Measurements from ENCODE around the gene C6orf136. TPM values are rescaled to one million over a fixed set of nuclear protein-coding genes. Genes with fewer than 3 reads are reported as not detected.

Gene C6orf136
- total RNA-seq, 3 donors from 2014 or later (not counting 1 experiment from before 2014, with no cell fraction given) = 39.4 to 51.4 (median 50.9) TPM

DNA sequence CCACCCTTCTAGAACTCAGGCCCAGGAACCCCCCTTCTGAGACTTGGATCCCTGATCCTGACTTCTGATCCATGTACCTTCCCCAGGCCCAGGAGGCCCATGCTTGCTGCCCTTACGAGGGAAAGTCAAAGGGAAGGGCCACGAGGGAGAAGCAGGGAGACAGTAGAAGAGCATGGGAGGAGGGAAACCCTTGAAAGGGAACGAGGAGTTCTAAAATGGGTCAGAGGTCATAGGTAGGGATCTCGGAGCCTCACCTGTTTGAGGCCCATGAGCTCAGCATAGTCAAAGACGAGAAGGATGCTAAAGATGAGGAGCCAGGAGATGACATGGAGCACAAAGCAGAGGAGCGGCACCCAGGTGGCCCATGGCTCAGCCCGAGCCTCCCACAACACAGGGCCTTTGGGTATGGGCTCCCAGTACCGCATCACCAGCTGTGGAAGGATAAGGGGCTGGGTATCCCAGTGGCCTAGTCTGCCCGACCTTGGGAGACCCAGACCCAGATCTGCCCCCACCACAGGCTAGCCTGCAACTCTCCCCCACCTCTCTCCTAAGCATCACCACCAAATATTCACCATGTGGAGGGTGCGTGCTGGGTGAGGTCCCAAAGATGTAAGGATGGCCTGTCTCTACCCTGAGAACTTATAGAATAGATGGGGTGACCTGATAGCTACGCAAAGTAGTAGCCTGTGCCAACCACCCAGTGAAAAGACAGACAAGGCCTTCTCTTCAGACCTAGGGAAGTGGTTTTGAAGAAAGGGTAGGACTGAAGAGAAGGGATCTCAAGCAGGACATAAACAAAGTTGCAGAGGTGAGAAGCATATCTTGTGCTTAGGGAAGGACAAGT lies 42.3 kb downstream of the C6orf136 start:
- TF ChIP-seq, protein P1, sequence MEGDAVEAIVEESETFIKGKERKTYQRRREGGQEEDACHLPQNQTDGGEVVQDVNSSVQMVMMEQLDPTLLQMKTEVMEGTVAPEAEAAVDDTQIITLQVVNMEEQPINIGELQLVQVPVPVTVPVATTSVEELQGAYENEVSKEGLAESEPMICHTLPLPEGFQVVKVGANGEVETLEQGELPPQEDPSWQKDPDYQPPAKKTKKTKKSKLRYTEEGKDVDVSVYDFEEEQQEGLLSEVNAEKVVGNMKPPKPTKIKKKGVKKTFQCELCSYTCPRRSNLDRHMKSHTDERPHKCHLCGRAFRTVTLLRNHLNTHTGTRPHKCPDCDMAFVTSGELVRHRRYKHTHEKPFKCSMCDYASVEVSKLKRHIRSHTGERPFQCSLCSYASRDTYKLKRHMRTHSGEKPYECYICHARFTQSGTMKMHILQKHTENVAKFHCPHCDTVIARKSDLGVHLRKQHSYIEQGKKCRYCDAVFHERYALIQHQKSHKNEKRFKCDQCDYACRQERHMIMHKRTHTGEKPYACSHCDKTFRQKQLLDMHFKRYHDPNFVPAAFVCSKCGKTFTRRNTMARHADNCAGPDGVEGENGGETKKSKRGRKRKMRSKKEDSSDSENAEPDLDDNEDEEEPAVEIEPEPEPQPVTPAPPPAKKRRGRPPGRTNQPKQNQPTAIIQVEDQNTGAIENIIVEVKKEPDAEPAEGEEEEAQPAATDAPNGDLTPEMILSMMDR (IDR thresholded peaks at IDR 0.05) = no peak

GRCh38 chr6:30689985-30690384 lies 43.1 kb downstream of the C6orf136 start:
- Histone ChIP-seq H3K27ac (ENCODE audit: low read length) (peak overlapping the region; percentile 33), H3K4me3 (ENCODE audit: low read length) (peak overlapping the region; percentile 60), H3K36me3 (ENCODE audit: control insufficient read depth, insufficient read depth, low read length) (no peaks in the 10 kb centered on the region), H3K4me1 (ENCODE audit: control insufficient read depth, insufficient read depth, low read length) (peaks cover 56% of the 10 kb centered on the region), H3K9me3 (ENCODE audit: control insufficient read depth, insufficient read depth, low read length) (no peaks in the 10 kb centered on the region), H3K27me3 (ENCODE audit: control insufficient read depth, insufficient read depth, low read length) (no peaks in the 10 kb centered on the region)
- ATAC-seq = no peak
- peaks cover 48 to 59% of the 10 kb centered on the region in 2 donors for H3K4me1 Mint-ChIP-seq
- H3K27ac Mint-ChIP-seq = peak overlapping the region; percentile 91 to 98
- no peaks in the 10 kb centered on the region for H3K27me3 Mint-ChIP-seq (ENCODE audit: low read depth in 2 of 2)
- TF ChIP-seq, protein P1 (IDR thresholded peaks at IDR 0.05) = no peak
- no peak for DNase-seq
- no peaks in the 10 kb centered on the region for H3K9me3 Mint-ChIP-seq
- H3K36me3 Mint-ChIP-seq = peaks cover 4% of the 10 kb centered on the region
- intact Hi-C loops (cut with micrococcal nuclease) = no loop called here
- WGBS (ENCODE audit: insufficient coverage) = 40% methylated on average over 4 of the region's 4 CpGs
- peak overlapping the region; percentile 79 for H3K4me3 Mint-ChIP-seq

More for the DNA sequence above, 42.3 kb downstream of the C6orf136 start:
- Mint-ChIP-seq H3K4me1 (peaks cover 51 to 63% of the 10 kb centered on the region in 2 donors), H3K27me3 (ENCODE audit: low read depth in 2 of 2) (no peaks in the 10 kb centered on the region), H3K4me3 (peak overlapping the region; percentile 79), H3K9me3 (no peaks in the 10 kb centered on the region), H3K36me3 (peaks cover 8% of the 10 kb centered on the region), H3K27ac (peak overlapping the region; percentile 91 to 98)
- Histone ChIP-seq H3K27me3 (ENCODE audit: control insufficient read depth, insufficient read depth, low read length) (no peaks in the 10 kb centered on the region), H3K36me3 (ENCODE audit: control insufficient read depth, insufficient read depth, low read length) (no peaks in the 10 kb centered on the region), H3K4me3 (ENCODE audit: low read length) (no peak overlapping the region), H3K9me3 (ENCODE audit: control insufficient read depth, insufficient read depth, low read length) (no peaks in the 10 kb centered on the region), H3K27ac (ENCODE audit: low read length) (peak overlapping the region; percentile 33), H3K4me1 (ENCODE audit: control insufficient read depth, insufficient read depth, low read length) (peaks cover 56% of the 10 kb centered on the region)
- intact Hi-C loops (cut with micrococcal nuclease) = no loop called here
- DNase-seq = no peak
- ATAC-seq = no peak
- WGBS (ENCODE audit: insufficient coverage) = 85% methylated on average over 11 of the region's 11 CpGs

DNA sequence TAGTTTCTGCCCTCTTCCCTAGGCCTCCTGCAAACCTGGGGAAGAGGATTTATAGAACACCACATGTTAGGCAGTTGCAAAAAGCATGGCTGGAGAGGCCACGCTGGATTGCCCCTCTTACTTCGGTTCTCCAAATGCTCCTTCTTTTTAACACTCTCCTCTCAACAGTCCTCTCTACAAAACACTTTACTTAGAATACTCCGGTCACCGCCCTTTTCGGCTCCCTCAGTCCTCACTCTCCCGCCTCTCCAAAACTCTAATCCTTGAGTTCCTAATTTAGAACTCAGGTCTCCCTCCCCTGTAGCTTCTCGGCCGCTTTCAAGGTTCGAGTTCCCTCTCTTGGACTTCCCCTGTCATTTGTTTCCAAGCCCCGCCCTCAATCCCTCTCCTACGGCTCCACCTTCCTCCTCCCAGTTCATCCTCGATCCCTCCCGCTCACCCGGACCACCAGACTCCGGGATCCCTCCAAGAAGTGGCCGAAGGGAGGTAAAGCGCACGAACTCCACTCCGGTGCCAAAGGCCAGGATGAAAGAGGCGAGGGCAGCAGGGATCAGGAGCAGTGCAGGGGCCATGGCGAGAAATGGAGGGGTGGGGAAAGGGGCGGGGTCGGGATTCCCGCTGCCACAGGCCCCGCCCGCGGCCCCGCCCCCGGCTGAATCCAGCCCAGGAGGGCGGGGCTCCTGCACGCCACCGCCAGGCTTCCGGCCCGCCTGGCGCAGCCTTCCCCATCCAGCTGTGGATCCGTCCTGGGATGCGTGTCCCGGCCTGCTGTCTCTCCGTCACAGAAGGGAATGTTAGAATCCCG lies 43.7 kb downstream of the C6orf136 start, which contains the start of gene NRM:
NRM (minus strand) TSS at position 582 of the 805 bp plus-strand sequence; CDS start at position 572, 10 bp downstream.
- TF ChIP-seq, protein P1 (IDR thresholded peaks at IDR 0.05) = no peak
- H3K9me3 ChIP-seq (ENCODE audit: control insufficient read depth, insufficient read depth, low read length) = no peaks in the 10 kb centered on the region
- no peaks in the 10 kb centered on the region for H3K36me3 ChIP-seq (ENCODE audit: control insufficient read depth, insufficient read depth, low read length)
- Mint-ChIP-seq H3K27me3 (ENCODE audit: low read depth in 2 of 2) (no peaks in the 10 kb centered on the region), H3K27ac (peak within 1 kb of the TSS; percentile 91 to 98), H3K36me3 (no peaks in the 10 kb centered on the region), H3K4me3 (peak within 1 kb of the TSS; percentile 79), H3K4me1 (peaks cover 41 to 52% of the 10 kb centered on the region in 2 donors), H3K9me3 (no peaks in the 10 kb centered on the region)
- H3K4me1 ChIP-seq (ENCODE audit: control insufficient read depth, insufficient read depth, low read length) = peaks cover 50% of the 10 kb centered on the region
- WGBS (ENCODE audit: insufficient coverage) = 2% methylated on average over 40 of the region's 40 CpGs
- intact Hi-C loops (cut with micrococcal nuclease) = no loop called here
- H3K27me3 ChIP-seq (ENCODE audit: control insufficient read depth, insufficient read depth, low read length) = no peaks in the 10 kb centered on the region
- H3K4me3 ChIP-seq (ENCODE audit: low read length) = peak within 1 kb of the TSS; percentile 60
- ATAC-seq (peak; percentile 21 to 46 (median 31)), DNase-seq (peak; percentile 55 to 84)
- peak within 1 kb of the TSS; percentile 33 for H3K27ac ChIP-seq (ENCODE audit: low read length)
